ENCODE results near the gene UACA. TPM values are rescaled to one million over a fixed set of nuclear protein-coding genes. Genes with fewer than 3 reads are reported as not detected.

UACA gene
- total and polyA plus RNA-seq, 9 of the 15 experiments (the other 6 are each of a cell fraction or from before 2014, with no cell fraction given): 0.06 to 0.33 (median 0.15) TPM; not detected in 5

DNA sequence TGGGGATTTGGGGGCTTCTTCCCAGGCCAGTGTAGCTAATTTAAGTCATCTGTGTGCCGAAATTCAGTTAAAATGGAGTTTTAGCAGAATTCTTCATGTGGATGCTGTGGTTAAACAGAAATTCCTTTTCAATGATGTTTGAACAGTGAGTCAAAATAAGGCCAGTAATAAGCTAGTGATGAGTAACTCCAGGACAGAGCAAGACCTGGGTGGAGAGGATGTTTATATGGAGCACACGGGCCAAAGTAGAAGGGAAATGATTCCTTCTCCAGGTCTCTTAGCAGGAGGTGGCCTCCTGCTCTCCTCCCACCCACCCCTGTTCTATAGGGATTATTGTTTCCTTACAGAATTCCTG, 31.9 kb upstream of the UACA start:
- ChIA-PET POLR2A (interaction anchor here (0.6 kb wide), 2 partner anchors 20 to 1941 kb away, joined by 3 read pairs; no protein-coding TSS in a partner anchor), CTCF (ENCODE audit: low intra/inter-chr PET ratio) (no interaction called here)
- Histone ChIP-seq H3K79me2 (ENCODE audit: control insufficient read depth, insufficient read depth, low read length) (no peaks in the 10 kb centered on the region), H2AFZ (ENCODE audit: low read depth, low read length) (no peak overlapping the region), H4K20me1 (replicated peaks; ENCODE audit: control insufficient read depth, insufficient read depth, low read length) (no peaks in the 10 kb centered on the region), H3K9ac (ENCODE audit: insufficient read depth in 1 of 2, low read depth in 2 of 2, low read length in 2 of 2) (no peak overlapping the region), H3K27me3 (ENCODE audit: control insufficient read depth in 2 of 2, insufficient read depth in 2 of 2, low read length in 2 of 2) (peaks cover 0 to 4% of the 10 kb centered on the region in 2 experiments; a peak in 1 of 5 replicates), H3K4me2 (ENCODE audit: insufficient read depth, low read length) (no peak overlapping the region), H3K4me3 (no peak overlapping the region), H3K36me3 (ENCODE audit: control insufficient read depth, insufficient read depth, low read length) (no peaks in the 10 kb centered on the region), H3K9me3 (replicated peaks; ENCODE audit: control insufficient read depth, insufficient read depth, low read depth, low read length) (no peaks in the 10 kb centered on the region), H3K4me1 (replicated peaks in 1 of 2; ENCODE audit: control insufficient read depth in 2 of 2, insufficient read depth in 2 of 2, low read length in 2 of 2) (no peaks in the 10 kb centered on the region), H3K9me1 (ENCODE audit: control insufficient read depth, insufficient read depth, low read length) (no peaks in the 10 kb centered on the region), H3K27ac (ENCODE audit: extremely low read depth, low read depth, low read length) (no peak overlapping the region)
- intact Hi-C loops (cut with micrococcal nuclease) (no loop called here), in situ Hi-C loops (cut with MboI) (no loop called here)
- DNase-seq (ENCODE audit: extremely low read depth in 1 of 4, low spot score in 3 of 4): no peak
- BruUV-seq (replicated peaks): no TSS peak
- ATAC-seq: no peak
- FAIRE-seq: no peak
- WGBS (ENCODE audit: insufficient coverage, low coverage, missing lambda C conversion rate): 0% methylated on average over 2 of the region's 2 CpGs
- no peak for TF ChIP-seq NUFIP1 (IDR thresholded peaks at IDR 0.05; ENCODE audit: partially characterized antibody)
- TF ChIP-seq IRF2 (CRISPR knock-in tag; IDR thresholded peaks at IDR 0.05): no peak
- TF ChIP-seq BDP1 (IDR thresholded peaks at IDR 0.05; ENCODE audit: insufficient read depth, insufficient read length): no peak
- no peak for TF ChIP-seq ZNF23 (CRISPR knock-in tag; IDR thresholded peaks at IDR 0.05)
- no peak for TF ChIP-seq PTBP1 (IDR thresholded peaks at IDR 0.05; ENCODE audit: low read depth, low read length)
- TF ChIP-seq STAG1 (CRISPR knock-in tag; IDR thresholded peaks at IDR 0.05; ENCODE audit: borderline replicate concordance): no peak
- no peak for TF ChIP-seq BCL6 (CRISPR knock-in tag; IDR thresholded peaks at IDR 0.05)
- TF ChIP-seq HNRNPUL1 (IDR thresholded peaks at IDR 0.05; ENCODE audit: low read length): no peak
- no peak for TF ChIP-seq SMARCA5 (IDR thresholded peaks at IDR 0.05)
- no peak for TF ChIP-seq XRCC5 (IDR thresholded peaks at IDR 0.05; ENCODE audit: low read depth, low read length)
- TF ChIP-seq ZNF785 (CRISPR knock-in tag; IDR thresholded peaks at IDR 0.05): no peak
- TF ChIP-seq, protein P1, sequence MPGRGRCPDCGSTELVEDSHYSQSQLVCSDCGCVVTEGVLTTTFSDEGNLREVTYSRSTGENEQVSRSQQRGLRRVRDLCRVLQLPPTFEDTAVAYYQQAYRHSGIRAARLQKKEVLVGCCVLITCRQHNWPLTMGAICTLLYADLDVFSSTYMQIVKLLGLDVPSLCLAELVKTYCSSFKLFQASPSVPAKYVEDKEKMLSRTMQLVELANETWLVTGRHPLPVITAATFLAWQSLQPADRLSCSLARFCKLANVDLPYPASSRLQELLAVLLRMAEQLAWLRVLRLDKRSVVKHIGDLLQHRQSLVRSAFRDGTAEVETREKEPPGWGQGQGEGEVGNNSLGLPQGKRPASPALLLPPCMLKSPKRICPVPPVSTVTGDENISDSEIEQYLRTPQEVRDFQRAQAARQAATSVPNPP (IDR thresholded peaks at IDR 0.05; ENCODE audit: borderline replicate concordance, insufficient read depth, insufficient read length): no peak
- TF ChIP-seq KHSRP (IDR thresholded peaks at IDR 0.05): no peak
- TF ChIP-seq CBFA2T3 (IDR thresholded peaks at IDR 0.05): no peak
- no peak for TF ChIP-seq ERF (CRISPR knock-in tag; IDR thresholded peaks at IDR 0.05)

Measured in K562 (cell line).